HG02642 (cell line): ENCODE data around the gene HDAC4.
"Not testable (repeated sequence)": the region's sequence is repeated elsewhere in the genome, so short reads cannot be mapped to it uniquely, and the experiment has no call there.

Source experiments
- ATAC-seq: cut with Tn5 transposase; IDR thresholded peaks from one replicate; pipeline ENCODE4 v1.9.1; 2021; ENCODE audit warnings: mild to moderate bottlenecking; ENCODE audit not compliant: unreplicated experiment, poor library complexity

HDAC4 gene

DNA sequence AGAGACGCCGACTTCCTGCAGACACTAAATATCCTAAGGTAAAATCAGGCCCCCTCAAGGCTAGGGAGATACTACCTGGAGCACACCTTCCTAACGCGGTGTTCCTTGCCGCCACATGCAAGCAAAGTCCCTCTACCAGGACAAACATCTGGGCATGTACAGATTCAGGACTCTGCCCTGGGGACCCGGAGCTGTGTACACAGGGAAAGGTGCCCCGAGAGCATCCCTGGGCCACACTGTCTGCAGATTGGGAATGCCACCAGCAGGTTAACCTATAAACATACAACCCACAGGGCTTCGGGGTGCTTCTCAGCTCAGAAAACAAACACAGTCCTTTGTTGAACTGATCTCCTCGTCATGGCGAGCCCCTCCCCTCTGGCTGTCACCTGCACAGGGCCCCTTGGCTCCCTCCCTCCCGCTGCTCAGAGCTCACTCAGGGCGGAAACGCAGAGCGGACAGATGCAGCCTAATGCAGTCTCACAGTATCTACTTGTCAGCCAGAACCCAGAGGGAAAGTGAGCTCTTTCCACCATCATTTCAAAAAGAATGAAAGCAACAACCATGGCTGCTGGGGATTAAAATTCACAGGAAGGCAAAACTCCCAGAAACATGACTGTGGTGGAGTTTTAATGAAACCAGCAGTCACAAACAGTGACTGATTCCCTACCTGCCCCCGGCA, 218.8 kb downstream of the HDAC4 start:
- no peak for ATAC-seq

DNA sequence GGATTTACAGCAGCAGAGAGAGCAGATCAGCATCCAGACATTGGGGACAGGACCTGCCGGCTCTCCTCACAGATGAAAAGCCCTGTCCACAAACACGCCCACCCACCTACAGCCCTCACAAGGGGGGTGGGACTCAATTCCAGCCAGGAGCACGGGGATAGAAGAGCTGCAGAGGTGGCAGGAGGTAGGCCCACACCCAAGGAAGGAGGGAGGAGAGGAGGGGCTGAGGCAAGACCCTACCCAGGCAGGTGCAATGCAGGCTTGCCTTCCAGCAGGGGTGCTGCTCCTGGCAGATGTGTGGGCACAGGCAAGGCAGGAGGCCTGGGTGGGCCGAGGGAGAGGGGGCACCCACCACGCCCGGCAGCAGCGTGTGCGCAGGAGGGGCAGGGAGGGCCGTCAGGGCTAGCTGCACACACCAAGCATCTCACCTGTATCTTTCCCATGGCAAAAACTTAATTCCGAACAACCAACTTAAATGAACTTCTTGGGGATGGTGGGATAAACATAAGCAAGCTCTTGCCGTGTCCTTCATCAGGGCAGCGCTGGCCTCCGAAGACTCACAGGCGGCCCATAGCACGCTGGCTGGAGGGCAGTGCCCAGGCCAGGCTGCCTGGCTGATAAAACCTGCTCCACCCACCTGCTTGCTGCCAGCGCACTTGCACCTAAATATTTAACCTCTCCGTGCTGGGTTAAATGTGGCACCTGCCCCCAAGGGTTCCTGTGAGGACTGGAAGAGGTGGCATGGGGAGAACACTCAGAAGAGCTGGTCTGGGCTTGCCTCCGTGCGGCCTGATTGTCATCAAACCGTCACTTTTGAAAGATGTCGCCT, 219.5 kb downstream of the HDAC4 start:
- ATAC-seq = no peak

DNA sequence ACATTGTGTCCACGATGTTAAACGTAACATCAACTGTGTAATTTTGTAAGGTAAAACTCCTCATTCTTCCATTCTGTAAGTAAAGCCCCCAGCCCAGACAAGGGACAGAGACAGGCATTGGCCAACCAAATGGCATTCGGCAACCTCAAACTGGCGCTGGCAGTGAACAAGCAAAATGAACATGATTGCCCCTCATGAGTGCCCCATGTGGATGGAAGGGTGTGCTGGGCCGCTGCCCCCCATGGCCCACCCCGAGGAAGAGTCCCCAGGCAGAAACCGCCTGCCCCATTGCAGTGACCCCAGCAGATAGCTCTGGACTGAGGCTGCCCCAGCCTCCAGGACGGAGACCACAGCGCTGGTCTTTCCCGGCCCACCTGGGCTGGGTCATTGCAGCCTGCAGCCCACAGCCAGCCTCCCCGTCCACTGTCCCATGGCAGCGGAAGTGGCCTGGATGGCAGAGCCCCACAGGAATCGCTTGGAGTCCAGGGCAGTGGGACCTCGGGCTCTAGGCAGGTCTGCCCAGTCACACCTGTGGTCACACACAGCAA, 220.2 kb downstream of the HDAC4 start:
- ATAC-seq = no peak

DNA sequence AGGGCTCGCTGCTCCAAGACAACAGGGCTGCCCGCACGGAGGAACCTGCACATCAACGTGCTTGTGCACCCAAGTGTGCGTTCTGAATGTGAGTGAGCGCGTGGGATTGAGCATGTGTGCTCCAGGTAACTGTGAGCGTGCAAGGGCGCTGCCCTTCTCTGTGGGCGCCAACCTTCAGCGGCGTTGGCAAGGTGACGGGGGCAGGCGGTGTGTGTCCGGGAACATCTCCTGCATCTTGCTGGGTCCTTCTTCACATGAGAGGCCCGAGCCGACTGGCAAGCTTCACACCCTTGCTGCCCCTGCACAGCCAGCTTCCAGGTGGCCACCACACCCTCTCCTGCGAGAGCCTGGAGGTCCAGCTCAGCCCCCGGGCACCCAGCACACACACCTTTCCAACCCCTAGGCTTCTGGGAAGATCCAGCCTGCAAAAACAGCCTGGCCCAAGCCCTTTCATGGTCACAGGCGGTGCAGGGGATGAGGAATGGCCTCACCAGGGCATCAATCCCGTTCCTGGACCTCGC, 220.9 kb downstream of the HDAC4 start:
- ATAC-seq = no peak

DNA sequence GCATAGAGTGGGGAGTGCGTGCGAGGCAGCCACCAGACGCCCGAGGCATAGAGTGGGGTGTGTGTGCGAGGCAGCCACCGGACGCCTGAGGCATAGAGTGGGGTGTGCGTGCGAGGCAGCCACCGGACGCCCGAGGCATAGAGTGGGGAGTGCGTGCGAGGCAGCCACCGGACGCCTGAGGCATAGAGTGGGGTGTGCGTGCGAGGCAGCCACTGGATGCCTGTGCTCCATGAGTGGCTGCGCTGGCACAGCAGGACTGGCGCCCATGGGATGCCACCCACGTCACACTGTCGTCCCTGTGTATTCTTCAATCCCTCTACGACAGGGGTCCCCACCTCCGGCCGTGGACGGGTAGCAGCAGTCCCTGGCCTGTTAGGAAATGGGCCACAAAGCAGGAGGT, 221.9 kb downstream of the HDAC4 start:
- no peak for ATAC-seq

DNA sequence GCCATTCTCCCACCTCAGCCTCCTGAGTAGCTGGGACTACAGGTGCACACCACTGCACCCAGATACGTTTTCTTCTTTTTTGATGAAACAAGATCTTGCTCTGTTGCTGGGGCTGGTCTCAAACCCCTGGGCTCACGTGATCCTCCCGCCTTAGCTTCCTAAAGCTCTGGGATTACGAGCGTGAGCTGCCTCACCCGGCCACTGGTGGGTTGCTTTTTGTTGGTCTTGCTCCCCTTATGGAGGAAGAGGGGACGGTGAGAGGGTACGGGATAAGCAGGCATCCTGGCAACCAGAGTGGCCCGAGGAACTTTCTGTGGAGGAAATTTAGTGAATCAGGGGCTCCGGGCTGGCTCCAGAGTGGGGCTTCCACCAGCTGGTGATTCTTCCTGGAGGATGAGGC, 222.3 kb downstream of the HDAC4 start:
- no peak for ATAC-seq

DNA sequence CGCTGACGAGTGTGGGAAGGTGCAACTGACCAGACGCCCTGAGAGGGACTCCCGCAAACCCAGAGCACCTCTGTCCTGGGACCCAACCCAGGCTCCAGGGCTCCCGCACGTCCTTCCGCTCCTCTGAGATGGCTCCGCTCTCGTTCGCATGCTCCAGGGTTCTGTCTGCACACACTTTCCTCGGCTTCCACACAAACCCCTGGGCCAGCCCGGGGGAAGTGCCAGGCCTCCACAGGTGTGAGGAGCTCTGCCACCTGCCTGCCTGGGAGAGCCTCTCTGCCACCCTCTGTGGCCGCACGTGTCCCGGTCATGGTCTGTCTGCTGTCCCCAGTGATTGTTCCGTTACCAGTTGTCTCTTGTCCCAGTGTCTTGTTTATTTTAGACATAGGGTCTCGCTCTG, 222.9 kb downstream of the HDAC4 start:
- ATAC-seq = no peak

DNA sequence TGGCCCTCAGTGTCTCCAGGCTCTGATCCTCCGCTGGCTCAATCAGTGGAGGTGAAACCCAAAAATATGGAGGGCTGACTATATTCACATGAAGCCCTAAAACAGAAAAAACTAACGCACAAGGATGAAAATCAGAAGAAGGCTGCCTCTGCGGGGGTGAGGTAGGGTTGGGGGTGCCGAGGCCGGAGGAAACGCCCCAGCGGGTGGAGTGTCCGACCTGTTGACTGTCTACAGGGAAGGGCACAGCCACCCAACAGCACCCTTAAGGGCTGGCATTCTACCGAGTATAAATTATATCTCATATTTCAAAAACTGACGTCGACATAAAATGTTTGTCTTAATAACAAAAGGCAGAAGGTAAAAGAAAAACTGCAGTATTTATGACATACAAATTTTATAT, 223.5 kb downstream of the HDAC4 start:
- ATAC-seq = no peak

DNA sequence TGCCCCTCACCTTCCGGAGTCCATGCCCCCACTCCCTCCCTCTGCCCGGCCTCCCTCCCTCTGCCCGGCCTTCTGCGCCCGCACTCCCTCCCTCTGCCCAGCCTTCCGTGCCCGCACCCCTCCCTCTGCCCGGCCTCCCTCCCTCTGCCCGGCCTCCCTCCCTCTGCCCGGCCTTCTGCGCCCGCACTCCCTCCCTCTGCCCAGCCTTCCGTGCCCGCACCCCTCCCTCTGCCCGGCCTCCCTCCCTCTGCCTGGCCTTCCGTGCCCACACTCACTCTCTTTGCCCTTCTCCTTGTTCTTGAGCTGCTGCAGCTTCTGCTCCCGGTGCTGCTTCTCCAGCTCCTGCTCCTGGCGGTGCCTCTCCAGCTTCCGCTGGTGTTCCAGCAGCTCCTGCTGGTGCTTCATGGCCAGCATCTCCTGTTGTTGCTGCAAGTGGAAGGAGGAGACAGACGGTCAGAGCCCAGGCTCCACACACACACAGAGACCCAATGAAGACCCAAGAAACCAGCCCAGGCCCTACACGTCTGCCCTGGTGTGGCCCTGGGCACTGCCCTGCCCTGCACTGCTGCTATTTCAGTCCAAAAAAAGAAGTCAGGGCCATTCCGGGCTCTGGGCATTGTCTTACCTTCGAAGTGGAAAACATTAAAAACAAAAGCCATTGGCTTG, 224.5 kb downstream of the HDAC4 start:
- not testable (repeated sequence) for ATAC-seq

DNA sequence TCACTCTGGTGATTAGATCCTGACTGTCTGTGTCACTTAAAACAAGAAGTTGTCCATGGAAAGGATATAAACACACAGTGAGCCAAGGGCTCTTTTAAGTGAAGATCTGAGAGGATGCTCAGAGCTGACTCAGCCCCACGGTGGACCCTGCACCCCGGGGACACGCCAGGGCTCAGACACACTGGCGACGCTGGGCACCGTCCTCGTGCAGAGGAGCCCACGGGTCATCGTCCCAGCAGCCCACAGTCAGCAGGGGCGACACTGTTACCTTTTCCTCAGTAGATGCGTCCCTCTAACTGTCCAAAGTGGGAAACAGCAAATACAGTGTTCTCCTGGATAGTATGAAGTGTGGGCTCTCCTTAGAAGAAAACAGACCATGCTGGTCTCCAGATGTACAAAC, 225.6 kb downstream of the HDAC4 start:
- ATAC-seq = no peak

DNA sequence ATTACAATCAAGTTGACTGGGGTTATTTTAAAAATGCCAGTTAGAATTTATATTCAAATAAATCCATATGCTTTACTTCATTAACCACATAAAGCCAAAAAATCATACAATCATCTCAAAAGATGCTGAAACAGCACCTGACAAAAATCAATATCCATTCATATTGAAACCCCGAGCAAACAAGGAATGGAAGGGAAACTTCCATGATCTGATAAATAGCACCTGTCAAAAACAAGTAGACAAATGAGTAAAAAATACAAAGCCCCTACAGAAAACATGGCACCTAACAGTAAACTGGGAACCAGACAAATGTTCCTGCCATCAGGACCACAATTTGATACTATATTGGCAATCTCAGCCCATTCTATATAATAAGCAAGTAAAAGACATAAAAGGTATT, 227.5 kb downstream of the HDAC4 start:
- ATAC-seq = no peak

DNA sequence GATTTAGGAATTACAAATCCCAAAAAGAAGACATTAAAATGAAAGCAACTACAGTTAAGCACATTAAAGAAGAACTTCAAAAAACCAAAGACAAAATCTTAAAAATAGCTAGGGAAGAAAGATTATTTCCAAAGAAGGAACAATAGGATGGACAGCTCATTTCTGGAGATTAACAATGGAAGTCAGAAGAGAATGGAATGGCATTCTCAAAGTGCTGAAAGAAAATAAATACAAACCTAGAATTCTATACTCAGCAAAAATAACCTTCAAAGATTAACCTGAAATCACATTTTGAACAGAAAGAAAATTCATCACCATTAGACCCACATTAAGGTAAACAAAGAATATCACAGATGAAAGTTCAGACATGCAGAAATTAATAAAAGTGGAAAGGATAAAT, 229.2 kb downstream of the HDAC4 start:
- no peak for ATAC-seq

DNA sequence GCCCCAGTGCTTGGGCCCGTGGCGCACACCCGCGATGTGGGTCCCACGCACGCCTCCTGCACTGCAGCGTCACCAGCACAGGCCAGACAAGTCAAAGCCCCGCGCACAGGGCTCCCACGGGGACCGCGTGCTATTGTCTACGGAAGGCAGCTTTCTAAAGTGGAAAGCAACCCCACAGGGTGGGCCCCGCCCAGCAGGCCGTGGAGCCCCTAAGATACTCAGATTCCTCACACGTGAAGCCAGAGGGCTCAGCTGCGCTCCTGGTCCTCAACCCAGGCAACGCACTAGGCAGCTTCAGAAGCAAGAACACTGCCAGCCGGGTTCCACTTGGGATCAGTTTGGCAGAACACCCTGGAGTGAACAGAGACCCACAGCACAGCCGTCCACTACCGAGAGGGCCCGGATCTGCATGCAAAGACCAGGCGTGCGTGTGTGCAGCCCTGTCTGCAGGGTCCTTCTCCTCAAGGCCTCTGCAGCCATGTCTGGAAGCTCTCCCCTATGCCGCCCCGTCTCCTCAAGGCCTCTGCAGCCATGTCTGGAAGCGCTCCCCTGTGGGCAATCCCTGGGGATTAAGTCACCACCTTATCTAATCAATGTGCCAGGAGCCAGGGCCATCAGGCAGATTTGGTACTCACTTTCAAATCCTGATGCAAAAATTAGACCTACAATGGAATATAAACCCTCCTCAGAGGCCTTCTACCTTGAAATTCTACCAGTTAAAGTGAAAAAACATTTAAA, 231.3 kb downstream of the HDAC4 start:
- no peak for ATAC-seq

DNA sequence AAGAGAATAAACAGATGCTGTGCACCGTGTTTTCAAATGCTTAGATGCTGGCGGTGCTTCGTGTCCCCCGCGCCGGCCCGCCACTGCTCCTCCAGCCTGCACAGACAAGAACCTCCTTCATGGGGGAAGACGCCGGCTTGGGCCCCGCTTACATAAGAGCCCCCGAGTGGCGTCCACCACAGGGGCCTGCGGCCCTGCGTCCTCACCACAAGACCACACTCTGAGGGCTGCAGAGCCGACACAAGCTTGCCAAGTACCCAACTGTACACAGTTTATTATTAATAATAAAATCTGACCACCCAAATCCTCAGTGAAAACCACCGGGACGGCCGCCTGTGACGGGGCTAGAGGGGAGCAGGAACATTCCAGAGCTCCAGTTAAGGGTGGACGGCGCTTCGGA, 232.2 kb downstream of the HDAC4 start:
- no peak for ATAC-seq

DNA sequence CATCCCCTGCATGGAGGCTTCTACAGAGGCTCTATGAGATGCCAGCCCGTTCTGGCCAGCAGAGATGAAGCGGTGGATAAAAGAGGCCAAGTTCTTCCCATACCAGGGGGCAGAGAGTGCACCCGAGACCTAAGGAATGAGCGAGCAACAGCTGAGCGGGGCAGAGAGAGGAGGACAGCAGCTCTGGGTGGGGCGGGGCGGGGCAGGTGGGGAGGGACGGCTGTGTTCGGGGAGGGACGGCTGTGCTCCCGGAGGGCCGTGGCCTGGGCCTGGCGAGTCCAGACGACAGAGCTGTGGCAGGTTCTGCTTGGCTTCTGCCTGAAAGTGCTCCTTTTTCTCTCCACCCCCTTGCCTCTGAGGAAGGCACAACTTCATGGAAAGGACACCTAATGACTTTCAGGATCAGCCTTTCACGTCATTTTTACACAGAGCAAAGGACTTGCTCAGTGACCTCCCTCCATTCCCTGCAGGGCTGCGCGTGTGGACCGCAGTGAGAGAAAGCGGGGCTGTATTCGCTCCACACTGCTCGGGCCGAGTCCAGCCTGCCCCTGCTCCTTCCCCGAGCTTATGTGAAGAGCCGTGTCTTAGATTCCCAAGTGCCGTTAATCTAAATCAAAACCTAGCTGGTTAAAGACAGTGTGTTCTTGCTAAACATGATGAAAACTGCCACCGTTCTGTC, 232.9 kb downstream of the HDAC4 start:
- no peak for ATAC-seq

DNA sequence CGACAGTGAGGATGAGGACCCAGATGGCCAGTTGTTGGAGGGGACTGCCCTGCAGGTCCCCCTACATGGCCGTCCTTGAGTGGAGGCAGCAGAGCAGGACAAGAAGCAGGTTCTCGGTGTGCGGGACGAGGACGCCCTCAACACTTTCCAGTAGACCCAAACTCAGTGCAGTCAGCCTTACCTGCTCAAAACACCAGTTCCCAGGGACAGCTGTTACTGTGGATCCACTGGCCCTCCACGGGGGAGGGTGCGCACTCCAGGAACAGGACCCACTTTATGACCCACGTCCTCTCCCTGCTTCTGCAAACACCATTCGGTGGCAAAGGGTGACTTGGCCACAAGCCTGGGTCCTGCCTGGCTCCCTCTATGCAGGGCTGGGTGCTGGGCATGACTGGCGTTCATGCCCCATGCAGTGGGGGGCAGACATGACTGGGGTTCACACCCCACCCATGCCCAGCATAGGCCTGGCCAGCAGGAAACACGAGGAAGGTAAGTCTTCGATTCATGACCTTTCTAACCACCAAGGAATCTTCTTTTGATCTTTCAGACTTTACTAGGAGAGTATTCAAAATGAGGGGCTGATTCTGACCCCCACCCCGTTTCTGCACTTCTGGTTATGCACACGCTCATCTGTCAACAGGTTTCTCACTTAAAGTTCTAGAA, 233.7 kb downstream of the HDAC4 start:
- no peak for ATAC-seq

DNA sequence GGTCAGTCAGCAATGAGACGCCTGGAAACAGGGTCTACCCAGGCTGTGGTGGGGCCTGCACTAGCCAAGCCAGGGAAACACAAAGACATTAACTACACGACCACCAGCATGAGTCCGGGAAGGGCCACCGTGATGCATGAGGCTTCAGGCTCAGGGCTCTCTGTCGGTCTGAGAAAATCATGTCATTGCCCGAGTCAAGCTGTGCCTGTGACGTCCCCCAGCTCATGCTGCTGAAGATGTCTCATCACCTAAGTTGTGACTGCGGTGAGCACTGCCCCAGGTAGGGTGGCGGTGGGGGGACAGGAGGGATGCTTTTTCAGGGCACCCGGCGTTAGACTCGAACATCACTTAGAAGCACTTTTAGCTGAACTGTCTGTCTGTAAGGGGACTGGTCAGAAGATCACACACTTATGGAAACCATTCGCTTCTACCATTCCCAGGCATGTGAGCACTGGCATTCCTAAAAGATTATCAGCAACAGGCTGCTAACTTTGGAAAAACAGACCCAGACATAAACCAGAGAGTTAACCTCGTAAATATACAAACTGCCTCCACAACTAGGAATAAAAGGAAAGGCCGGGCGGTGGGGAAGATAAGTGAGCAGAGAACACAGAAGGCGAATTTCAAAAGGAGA, 234.5 kb downstream of the HDAC4 start:
- no peak for ATAC-seq

DNA sequence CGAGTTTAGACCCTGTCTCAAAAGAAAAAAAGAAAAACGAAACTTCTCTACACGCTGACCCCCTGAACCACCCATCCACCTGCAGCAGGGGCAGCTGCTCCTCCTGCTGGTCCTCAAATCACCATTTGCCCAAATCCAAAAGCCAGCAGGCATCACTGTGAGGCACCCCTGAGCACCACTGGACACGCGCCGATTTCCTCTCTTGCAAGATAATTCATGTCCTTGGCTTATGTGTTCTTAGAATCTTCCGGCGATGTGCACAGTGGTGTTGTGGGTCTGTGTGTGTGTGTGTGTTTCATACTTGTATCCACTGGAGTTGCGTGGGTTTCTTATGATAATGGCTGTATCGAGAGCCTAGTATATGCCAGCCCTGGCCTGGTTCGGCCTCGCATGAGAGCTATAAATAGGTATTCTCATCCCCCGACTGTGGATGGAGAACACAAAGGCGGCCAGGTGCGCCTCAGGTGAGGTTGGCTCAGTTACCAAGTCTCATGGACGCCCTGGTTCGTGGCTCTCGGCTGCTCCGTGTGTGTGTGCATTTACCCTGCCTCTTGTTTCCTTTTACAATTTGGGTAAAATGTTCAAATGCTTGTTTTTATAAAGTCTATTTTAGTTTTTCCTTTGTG, 235.5 kb downstream of the HDAC4 start:
- ATAC-seq = no peak
